GM12878 (cell line): ENCODE data around the gene SH2D5.

Experiments used
- ASH2L ChIP-seq: fragments of 300-600, 200-600 bp; sonication (generic); IDR thresholded peaks from 2 replicates; pipeline ENCODE4 v1.6.1; 2017; ENCODE audit warnings: low read depth, mild to moderate bottlenecking, borderline replicate concordance
- EZH2 ChIP-seq: IDR thresholded peaks from 2 replicates; pipeline ENCODE4 v1.6.1; 2012; ENCODE audit warnings: low read depth, mild to moderate bottlenecking, control low read depth, inconsistent platforms, low read length, borderline replicate concordance; ENCODE audit not compliant: control insufficient read depth
- KDM1A ChIP-seq: fragments of 200-600 bp; sonication (generic); IDR thresholded peaks from 2 replicates; pipeline ENCODE4 v1.6.1; 2016; ENCODE audit warnings: borderline replicate concordance
- MEF2A ChIP-seq: IDR thresholded peaks from 2 replicates; pipeline ENCODE4 v1.6.1; 2011; ENCODE audit warnings: low read depth, mild to moderate bottlenecking, low read length, moderate library complexity; ENCODE audit not compliant: insufficient read depth
- POLR2AphosphoS5 ChIP-seq: IDR thresholded peaks from 2 replicates; pipeline ENCODE4 v1.6.1; 2011; ENCODE audit warnings: mild to moderate bottlenecking, low read length, inconsistent platforms
- SMARCA5 ChIP-seq: fragments of 450-650 bp; IDR thresholded peaks from 2 replicates; pipeline ENCODE4 v1.6.1; 2017; ENCODE audit warnings: mild to moderate bottlenecking
- TF ChIP-seq, protein P1 (sequence below), 3 experiments: IDR thresholded peaks in 2 of 3; conservative IDR thresholded peaks in 1 of 3; 2 replicates each; pipeline ENCODE4 v1.5.1; 2011; ENCODE audit warnings: low read depth in 3 of 3, low read length in 3 of 3, mild to moderate bottlenecking in 3 of 3, control low read depth in 2 of 3, moderate library complexity in 2 of 3, inconsistent platforms in 1 of 3, mixed read lengths in 1 of 3; ENCODE audit not compliant: control insufficient read depth in 2 of 3, insufficient read depth in 1 of 3; ENCODE audit errors: extremely low read depth in 1 of 3

DNA sequence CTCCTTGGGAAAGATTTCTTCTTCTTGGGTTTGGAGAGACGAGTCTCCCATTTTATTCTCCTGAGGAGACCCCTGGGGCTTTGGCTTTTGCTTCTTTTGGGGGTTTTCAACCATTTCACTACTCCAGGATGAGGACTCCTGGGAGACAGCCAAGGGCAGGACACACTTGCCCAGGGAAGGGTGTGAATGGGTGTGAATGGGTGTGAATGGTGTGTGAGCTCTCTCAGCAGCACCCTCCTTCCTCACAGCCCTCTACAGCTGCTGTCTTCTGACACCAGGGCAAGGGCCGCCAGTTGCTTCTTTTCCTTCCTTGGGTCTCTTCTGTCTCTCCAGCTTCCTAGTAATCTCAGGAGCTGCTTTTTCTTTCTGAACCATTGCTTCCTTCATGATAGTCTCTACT, 38.9 kb downstream of the SH2D5 start:
- TF ChIP-seq KDM1A (no peak), MEF2A (no peak), POLR2AphosphoS5 (no peak), ASH2L (no peak), EZH2 (no peak), SMARCA5 (no peak)
- TF ChIP-seq, protein P1, sequence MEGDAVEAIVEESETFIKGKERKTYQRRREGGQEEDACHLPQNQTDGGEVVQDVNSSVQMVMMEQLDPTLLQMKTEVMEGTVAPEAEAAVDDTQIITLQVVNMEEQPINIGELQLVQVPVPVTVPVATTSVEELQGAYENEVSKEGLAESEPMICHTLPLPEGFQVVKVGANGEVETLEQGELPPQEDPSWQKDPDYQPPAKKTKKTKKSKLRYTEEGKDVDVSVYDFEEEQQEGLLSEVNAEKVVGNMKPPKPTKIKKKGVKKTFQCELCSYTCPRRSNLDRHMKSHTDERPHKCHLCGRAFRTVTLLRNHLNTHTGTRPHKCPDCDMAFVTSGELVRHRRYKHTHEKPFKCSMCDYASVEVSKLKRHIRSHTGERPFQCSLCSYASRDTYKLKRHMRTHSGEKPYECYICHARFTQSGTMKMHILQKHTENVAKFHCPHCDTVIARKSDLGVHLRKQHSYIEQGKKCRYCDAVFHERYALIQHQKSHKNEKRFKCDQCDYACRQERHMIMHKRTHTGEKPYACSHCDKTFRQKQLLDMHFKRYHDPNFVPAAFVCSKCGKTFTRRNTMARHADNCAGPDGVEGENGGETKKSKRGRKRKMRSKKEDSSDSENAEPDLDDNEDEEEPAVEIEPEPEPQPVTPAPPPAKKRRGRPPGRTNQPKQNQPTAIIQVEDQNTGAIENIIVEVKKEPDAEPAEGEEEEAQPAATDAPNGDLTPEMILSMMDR (IDR thresholded peaks at IDR 0.05 in 2 of 3, conservative IDR thresholded peaks at IDR 0.05 in 1 of 3; ENCODE audit: control insufficient read depth in 2 of 3, extremely low read depth in 1 of 3, insufficient read depth in 1 of 3, low read depth in 3 of 3, low read length in 3 of 3): no peak
